Left lobe of liver (tissue), 2 donors: ENCODE results near the gene GSE1. TPM values are rescaled to one million over a fixed set of nuclear protein-coding genes. Genes with fewer than 3 reads are reported as not detected.
A peak's percentile ranks its signal among the peaks of the same experiment; 100 is the strongest.

Source experiments
- ATAC-seq: fragments of 200-7000 bp; cut with Tn5 transposase; one replicate; pipeline ENCODE4 v1.9.1; 2020; ENCODE audit warnings: mild to moderate bottlenecking, moderate library complexity
- DNase-seq: peaks from one replicate; pipeline ENCODE4 v3.0.0-alpha.2; 2020; ENCODE audit warnings: low spot score
- total RNA-seq: library from RNA; stranded (reverse); gene quantifications from one replicate; pipeline ENCODE4 v1.2.1, GENCODE V29; 2021
- donor health status: DM: no; HTN: no; CAD: no; lungs with moderate emphysema.
- donor health status: DM: no; HTN: yes; CAD: no.

Gene GSE1
- total RNA-seq, 1 donor from 2014 or later, result 38.3 TPM

DNA sequence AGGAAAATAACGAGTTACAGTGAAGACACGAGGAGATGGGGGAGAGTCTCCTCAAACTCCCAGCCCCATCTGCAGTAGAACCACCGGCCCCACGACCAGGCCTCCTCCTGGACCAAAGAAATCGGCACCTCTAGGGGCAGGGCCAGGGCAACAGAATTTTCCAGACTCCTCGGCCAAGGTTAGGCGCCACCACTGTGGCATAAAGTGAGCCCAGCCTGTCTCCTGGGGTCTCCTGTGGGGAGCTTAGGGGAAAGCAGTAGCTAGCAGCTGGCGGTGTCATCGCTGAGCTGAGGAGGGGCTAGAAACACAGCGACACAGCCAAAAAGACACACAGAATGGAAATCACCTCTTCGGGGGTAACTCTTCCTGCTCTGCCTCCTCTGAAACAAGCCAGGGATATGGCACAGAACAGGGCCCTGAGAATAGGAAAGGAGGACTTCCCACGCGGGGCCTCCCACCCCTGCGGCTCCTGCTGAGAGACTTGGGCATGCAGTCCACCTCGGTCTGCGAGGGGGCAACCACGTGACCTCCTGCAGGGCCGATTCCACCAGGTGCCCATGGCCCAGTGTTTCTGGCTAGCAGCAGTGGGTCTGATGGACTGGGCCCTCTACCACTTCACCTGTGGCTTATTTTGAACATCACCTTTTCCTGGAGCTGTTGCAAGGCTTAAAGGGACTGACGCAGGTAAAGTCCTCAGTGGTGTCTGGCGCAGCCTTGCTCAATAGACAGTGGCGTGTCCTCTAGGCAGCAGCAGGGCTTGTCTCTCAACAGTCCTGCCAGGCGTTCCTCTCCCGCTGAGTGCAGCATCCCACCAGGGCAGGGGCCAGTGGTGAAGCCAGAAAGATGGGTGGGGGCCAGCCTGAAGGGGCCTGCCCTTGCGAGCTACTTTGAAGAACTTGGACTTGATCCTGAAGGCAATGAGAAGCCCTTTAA lies 82.3 kb downstream of the GSE1 start:
- DNase-seq (no peak), ATAC-seq (no peak)

DNA sequence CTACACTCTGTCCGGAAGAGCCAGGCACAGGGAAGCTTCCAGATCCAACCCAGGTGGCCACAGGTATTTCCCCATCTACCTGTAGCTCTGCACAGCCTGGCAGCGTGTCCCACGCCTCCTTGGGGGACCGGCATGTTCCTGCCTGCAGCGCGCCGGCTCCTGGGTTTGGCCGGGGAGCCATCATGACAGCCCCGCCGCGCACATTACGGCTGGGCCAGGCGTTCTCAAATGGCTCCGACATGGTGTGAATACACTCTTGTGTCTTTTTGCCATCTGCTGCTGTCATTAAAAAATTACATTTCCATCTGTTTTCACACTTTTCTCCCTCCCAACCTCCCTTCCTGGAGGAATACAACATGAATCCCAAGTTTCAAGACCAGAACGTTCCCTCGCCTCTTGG lies 83.7 kb downstream of the GSE1 start:
- no peak for ATAC-seq
- no peak for DNase-seq

DNA sequence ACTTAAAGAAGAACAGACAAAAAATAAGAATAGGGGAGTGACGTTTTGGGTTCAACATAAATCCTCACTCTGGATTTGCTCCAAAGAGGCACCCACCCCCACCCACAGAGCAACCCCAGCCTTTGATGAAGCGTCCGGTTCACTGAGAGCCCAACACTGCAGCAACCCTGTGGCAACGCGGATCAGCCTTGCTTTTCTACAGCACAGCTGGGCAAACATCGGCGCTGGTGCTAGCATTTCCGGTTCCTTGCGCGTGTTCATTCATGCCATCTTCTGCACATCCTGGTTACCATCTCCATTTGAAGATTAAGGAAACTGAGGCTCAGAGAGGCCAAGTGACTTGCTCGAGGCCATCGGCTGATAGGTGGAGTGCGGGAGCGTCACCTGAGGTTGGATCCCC lies 84.3 kb downstream of the GSE1 start:
- DNase-seq, result no peak

DNA sequence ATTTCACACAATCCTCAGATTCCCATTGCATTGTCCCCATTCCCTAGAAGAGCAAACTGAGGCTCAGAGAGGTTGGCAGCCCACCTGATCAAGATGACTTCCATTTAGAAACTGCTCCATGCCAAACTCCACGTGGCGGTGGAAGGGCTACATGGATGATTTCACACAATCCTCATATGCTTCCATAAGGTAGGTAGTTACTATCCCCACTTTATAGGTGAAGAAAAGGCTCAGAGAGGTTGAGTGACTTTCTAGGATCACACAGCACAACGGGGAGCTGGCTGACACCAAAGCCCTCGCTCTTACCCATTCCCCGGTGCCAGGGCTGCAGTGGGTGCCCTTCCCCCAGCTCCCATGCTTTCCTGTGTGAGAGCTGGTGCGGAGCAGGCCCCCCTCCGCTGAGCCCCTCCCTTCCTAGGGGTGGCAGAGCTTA lies 85.4 kb downstream of the GSE1 start:
- ATAC-seq (no peak), DNase-seq (no peak)

More for the DNA sequence above, 84.3 kb downstream of the GSE1 start:
- ATAC-seq, result no peak

- no peak for ATAC-seq
- DNase-seq, result no peak
Measured at GRCh38 chr16:85698935-85699558, 85.9 kb downstream of the GSE1 start.

GRCh38 chr16:85699628-85700027 lies 86.5 kb downstream of the GSE1 start:
- DNase-seq, result no peak
- no peak for ATAC-seq

- no peak for ATAC-seq
Measured at GRCh38 chr16:85704011-85704410, 90.9 kb downstream of the GSE1 start.

DNA sequence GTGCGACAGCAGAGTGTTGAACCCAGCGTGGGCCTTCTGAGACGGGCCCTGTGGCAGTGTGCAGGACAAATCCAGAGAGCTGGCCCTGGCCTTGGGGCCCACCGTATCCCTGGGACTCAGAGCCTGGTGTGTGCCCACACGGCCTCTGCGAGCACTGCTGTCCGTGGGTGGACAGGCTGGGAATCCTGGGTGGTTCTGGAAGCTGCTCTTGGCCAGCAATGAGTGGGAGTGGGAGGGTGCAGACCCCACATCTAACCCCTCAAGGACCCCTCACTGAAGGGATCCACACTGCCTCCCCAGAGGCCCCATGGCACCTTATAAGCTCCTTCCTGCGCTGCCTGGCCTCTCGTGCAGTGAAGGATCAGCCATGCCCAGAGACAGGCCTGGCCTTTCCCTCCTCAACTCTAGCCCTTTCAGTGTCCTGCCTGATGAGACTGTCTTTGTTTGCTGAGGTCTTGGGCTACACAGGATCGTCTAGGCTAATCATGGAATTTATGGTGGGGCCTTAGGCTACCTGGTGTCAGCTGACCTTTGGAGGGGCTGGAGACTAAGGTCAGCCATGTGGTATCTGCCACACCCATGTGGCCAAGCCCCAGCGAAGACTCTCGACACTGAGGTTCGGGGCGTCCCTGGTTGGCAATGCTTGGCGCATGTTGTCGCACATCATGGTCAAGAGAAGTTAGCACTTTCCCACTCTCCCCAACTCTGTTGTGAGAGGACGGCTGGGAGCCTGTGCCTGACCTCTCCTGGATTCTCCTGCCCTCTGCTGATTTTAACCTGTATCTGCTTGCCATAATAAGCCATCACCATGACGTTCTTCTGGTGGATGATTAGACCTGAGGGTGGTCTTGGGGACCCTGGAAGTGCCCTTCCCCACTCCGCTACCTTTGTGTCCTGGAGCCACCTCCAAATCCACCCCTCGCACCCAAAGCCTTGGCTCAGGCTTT lies 92.1 kb downstream of the GSE1 start:
- DNase-seq, result no peak
- peak; percentile 79 for ATAC-seq

More at GRCh38 chr16:85704011-85704410, 90.9 kb downstream of the GSE1 start:
- no peak for DNase-seq

DNA sequence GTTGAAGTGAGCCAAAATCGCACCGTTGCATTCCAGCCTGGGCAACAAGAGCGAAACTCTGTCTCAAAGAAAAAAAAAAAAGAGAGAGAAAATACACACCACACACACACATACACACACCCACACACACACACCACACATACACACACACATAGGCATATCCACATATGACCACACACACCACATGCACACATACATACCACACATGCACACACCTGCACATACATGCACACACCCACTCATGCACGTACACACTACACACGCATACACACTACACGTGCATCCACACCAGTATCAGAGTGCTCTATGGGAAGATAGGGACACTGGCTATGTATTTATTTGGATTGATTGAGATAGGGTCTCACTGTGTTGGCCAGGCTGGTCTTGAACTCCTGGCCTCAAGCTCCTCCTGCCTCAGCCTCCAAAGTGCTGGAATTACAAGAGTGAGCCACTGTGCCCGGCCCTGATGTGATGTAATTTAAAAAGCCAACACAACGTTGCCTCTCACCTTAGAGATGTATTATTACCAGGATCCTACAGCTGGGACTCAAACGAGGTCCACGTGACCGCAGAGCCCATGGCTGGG lies 93.4 kb downstream of the GSE1 start:
- no peak for ATAC-seq
- no peak for DNase-seq

DNA sequence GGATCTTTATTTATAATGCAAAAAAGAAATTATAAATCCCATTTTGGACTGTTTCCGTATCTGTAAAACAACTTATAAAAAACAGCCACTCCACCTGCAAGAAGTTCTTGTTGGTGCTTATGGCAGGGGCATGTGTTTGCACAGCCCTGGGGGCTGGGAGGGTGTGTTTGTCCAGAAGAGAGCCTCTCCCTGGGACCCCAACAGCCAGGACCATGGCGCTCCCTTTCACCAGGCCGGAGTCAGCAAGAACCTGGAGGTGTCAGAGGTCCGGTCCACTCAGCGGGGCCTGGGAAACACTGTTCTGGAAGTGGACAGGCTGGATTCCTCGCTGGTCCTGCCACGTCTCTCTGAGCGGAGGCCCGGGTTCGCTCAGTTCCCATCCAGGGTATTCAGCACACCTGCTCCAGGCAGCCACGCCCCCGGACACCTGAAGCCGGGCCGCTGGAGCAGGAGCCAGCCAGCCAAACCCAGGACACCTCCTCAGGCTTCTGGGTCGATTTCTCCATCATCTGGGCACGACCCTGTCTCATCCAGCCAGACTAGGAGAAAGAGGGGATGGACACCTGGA lies 94.5 kb downstream of the GSE1 start:
- no peak for DNase-seq
- no peak for ATAC-seq

DNA sequence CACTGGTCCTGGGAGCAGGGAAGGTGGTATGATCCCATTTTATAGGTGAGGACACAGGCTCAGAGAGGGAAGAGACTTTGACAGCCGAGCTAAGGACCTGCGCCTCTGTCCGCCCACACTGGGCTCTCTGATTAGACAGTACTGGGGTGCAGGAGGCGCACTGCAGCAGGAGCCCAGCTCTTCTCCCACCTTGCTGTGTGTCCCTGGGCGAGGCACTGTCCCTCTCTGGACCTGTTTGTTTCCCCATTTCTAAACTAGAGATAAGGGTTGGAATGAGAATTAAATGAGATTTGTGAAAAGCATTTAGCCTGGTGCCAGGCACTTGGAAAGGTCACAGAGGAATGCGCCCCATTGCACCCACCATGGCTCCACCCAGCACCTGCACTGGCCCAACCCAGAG lies 95.2 kb downstream of the GSE1 start:
- DNase-seq, result no peak
- no peak for ATAC-seq

- no peak for DNase-seq
- ATAC-seq, result no peak
Measured at GRCh38 chr16:85709766-85710585, 96.9 kb downstream of the GSE1 start.

DNA sequence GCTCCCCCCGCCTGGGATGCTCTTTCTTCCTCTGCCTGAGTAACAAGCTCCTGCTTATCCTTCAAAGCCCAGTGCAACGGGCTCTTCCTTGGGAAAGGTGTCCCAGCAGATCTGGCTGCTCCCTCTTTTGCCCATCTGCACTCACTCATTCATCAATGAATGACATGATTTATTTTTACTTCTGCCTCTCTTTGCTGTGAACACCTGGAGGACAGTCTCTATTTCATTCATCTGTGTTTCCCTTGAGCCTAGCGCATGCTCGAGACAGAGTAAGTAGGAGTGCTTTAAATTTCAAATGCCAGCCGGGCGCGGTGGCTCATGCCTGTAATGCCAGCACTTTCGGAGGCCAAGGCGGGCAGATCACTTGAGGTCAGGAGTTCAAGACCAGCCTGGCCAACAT lies 97.6 kb downstream of the GSE1 start:
- ATAC-seq (no peak), DNase-seq (no peak)

DNA sequence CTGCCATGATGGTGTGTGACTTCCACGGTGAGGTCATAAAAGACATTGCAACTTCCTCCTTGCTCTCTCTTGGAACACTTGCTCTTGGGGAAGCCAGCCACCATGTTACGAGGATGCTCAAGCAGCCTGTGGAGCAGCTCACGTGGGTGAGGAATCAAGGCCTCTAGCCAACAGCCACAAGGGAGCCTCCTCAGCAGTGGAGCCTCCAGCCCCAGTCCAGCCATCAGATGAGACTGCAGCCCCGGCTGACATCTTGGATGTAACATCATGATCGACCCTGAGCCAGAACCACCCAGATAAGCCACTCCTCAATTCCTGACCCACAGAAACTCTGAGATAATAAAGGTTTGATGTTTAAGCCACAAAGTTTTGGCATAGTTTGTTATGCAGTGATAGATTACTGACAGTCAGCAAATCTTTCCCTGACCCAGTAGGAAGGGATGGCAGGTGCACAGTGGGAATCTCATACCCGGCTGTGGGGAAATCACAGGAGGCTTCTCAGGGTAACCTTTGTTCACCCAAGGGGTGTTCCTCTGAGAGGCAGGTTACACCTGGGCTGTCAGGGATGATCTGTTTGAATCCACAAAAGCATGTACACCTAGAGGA lies 99.0 kb downstream of the GSE1 start:
- DNase-seq, result no peak
- no peak for ATAC-seq

GRCh38 chr16:85712801-85713200 lies 99.7 kb downstream of the GSE1 start:
- no peak for DNase-seq
- ATAC-seq, result no peak

- DNase-seq (no peak), ATAC-seq (no peak)
Measured at GRCh38 chr16:85715169-85716021, 102.3 kb downstream of the GSE1 start.

GRCh38 chr16:85716022-85716679 lies 103.0 kb downstream of the GSE1 start:
- no peak for ATAC-seq
- DNase-seq, result no peak

- no peak for ATAC-seq
- DNase-seq, result no peak
Measured at GRCh38 chr16:85716680-85717038, 103.5 kb downstream of the GSE1 start.
